BLaER1 (cell line): Measurements from ENCODE around the gene GIT1.

Experiments
- H3K27ac ChIP-seq: shearing (Covaris generic); formaldehyde crosslinking; 2 replicates; pipeline ENCODE4 v1.8.1; 2022
- H3K27me3 ChIP-seq: shearing (Covaris generic); formaldehyde crosslinking; 2 replicates; pipeline ENCODE4 v1.8.1; 2022
- H3K36me3 ChIP-seq: shearing (Covaris generic); formaldehyde crosslinking; 2 replicates; pipeline ENCODE4 v1.8.1; 2022
- H3K4me1 ChIP-seq: shearing (Covaris generic); formaldehyde crosslinking; 2 replicates; pipeline ENCODE4 v1.8.1; 2022
- H3K4me2 ChIP-seq: shearing (Covaris generic); formaldehyde crosslinking; 2 replicates; pipeline ENCODE4 v1.8.1; 2022
- H3K4me3 ChIP-seq: shearing (Covaris generic); formaldehyde crosslinking; 2 replicates; pipeline ENCODE4 v1.8.1; 2022
- H3K9ac ChIP-seq: shearing (Covaris generic); formaldehyde crosslinking; 2 replicates; pipeline ENCODE4 v1.8.1; 2022
- H3K9me3 ChIP-seq: shearing (Covaris generic); formaldehyde crosslinking; 2 replicates; pipeline ENCODE4 v1.8.1; 2022
- H4K20me1 ChIP-seq: shearing (Covaris generic); formaldehyde crosslinking; 2 replicates; pipeline ENCODE4 v1.8.1; 2022
- Cebpa-rat ChIP-seq: shearing (Covaris generic); IDR thresholded peaks from 2 replicates; pipeline ENCODE4 v1.8.1; 2022

Gene GIT1

GRCh38 chr17:29582254-29582765 is 7.1 kb downstream of the GIT1 start:
- Histone ChIP-seq H3K9ac (no peak overlapping the region), H3K9me3 (no peaks in the 10 kb centered on the region), H3K4me1 (peaks cover 72% of the 10 kb centered on the region), H3K36me3 (peaks cover 65% of the 10 kb centered on the region), H3K27me3 (no peaks in the 10 kb centered on the region), H3K27ac (no peak overlapping the region; the same call in 1 of the 2 replicates), H4K20me1 (peaks cover 97% of the 10 kb centered on the region), H3K4me2 (no peak overlapping the region), H3K4me3 (no peak overlapping the region)
- no peak for TF ChIP-seq Cebpa-rat

- H3K27ac ChIP-seq: peak overlapping the region; percentile 39; the same call in 1 of the 2 replicates
- no peaks in the 10 kb centered on the region for H3K27me3 ChIP-seq
- H3K9ac ChIP-seq: peak overlapping the region; percentile 45; the same call in 1 of the 2 replicates
- peaks cover 97% of the 10 kb centered on the region for H4K20me1 ChIP-seq
- H3K4me3 ChIP-seq: no peak overlapping the region
- H3K36me3 ChIP-seq: peaks cover 71% of the 10 kb centered on the region
- TF ChIP-seq Cebpa-rat: no peak
- peaks cover 66% of the 10 kb centered on the region for H3K4me1 ChIP-seq
- H3K9me3 ChIP-seq: no peaks in the 10 kb centered on the region
- H3K4me2 ChIP-seq: no peak overlapping the region
These were observed 7.7 kb downstream of the GIT1 start for GRCh38 chr17:29581583-29582253.

GRCh38 chr17:29579866-29580771 is 9.3 kb downstream of the GIT1 start:
- Histone ChIP-seq H3K27me3 (no peaks in the 10 kb centered on the region), H3K4me1 (peaks cover 65% of the 10 kb centered on the region), H3K9ac (0 out of 2 replicates have a peak overlapping the region, but pooled peaks have one; percentile 45), H4K20me1 (peaks cover 97% of the 10 kb centered on the region), H3K36me3 (peaks cover 87% of the 10 kb centered on the region), H3K4me3 (no peak overlapping the region), H3K4me2 (peak overlapping the region; percentile 15), H3K27ac (peak overlapping the region; percentile 39), H3K9me3 (no peaks in the 10 kb centered on the region)
- TF ChIP-seq Cebpa-rat: no peak

- Histone ChIP-seq H3K9me3 (no peaks in the 10 kb centered on the region), H3K36me3 (peaks cover 99% of the 10 kb centered on the region), H3K27me3 (no peaks in the 10 kb centered on the region), H3K27ac (no peak overlapping the region), H4K20me1 (peaks cover 97% of the 10 kb centered on the region), H3K4me2 (no peak overlapping the region), H3K9ac (0 out of 2 replicates have a peak overlapping the region, but pooled peaks have one; percentile 15), H3K4me3 (no peak overlapping the region), H3K4me1 (peaks cover 64% of the 10 kb centered on the region)
- no peak for TF ChIP-seq Cebpa-rat
These were observed 10.6 kb downstream of the GIT1 start for GRCh38 chr17:29578626-29579485.

- H3K9me3 ChIP-seq: no peaks in the 10 kb centered on the region
- no peak overlapping the region for H3K27ac ChIP-seq
- H4K20me1 ChIP-seq: peaks cover 95% of the 10 kb centered on the region
- no peak overlapping the region for H3K9ac ChIP-seq
- H3K4me3 ChIP-seq: no peak overlapping the region
- H3K4me2 ChIP-seq: no peak overlapping the region
- H3K36me3 ChIP-seq: peaks cover 98% of the 10 kb centered on the region
- TF ChIP-seq Cebpa-rat: no peak
- peaks cover 64% of the 10 kb centered on the region for H3K4me1 ChIP-seq
- no peaks in the 10 kb centered on the region for H3K27me3 ChIP-seq
These were observed 11.8 kb downstream of the GIT1 start for GRCh38 chr17:29577385-29578211.

GRCh38 chr17:29577001-29577370 is 12.5 kb downstream of the GIT1 start:
- H3K27me3 ChIP-seq: no peaks in the 10 kb centered on the region
- no peak for TF ChIP-seq Cebpa-rat
- H3K4me2 ChIP-seq: no peak overlapping the region
- peaks cover 64% of the 10 kb centered on the region for H3K4me1 ChIP-seq
- peaks cover 92% of the 10 kb centered on the region for H3K36me3 ChIP-seq
- H3K9ac ChIP-seq: no peak overlapping the region
- peaks cover 93% of the 10 kb centered on the region for H4K20me1 ChIP-seq
- no peak overlapping the region for H3K27ac ChIP-seq
- no peaks in the 10 kb centered on the region for H3K9me3 ChIP-seq
- H3K4me3 ChIP-seq: no peak overlapping the region

GRCh38 chr17:29576214-29577000 is 13.0 kb downstream of the GIT1 start:
- Histone ChIP-seq H3K4me1 (peaks cover 66% of the 10 kb centered on the region), H3K4me3 (no peak overlapping the region), H3K27ac (peak overlapping the region; percentile 59; the same call in 1 of the 2 replicates), H3K27me3 (no peaks in the 10 kb centered on the region), H4K20me1 (peaks cover 93% of the 10 kb centered on the region), H3K36me3 (peaks cover 92% of the 10 kb centered on the region), H3K4me2 (peak overlapping the region; percentile 59), H3K9ac (peak overlapping the region; percentile 57), H3K9me3 (no peaks in the 10 kb centered on the region)
- no peak for TF ChIP-seq Cebpa-rat
